ENCODE data around the gene EEF2KMT.
A peak's percentile ranks its signal among the peaks of the same experiment; 100 is the strongest.
"Not testable (repeated sequence)": the region's sequence is repeated elsewhere in the genome, so short reads cannot be mapped to it uniquely, and the experiment has no call there.

The EEF2KMT gene

GRCh38 chr16:5097470-5098220 lies at the start of gene EEF2KMT:
TSS of gene EEF2KMT (minus strand) at chr16:5097795. CDS start at chr16:5097739, 56 bp downstream.
- DNase-seq (ENCODE audit: low read depth, low spot score): peak; percentile 77

GRCh38 chr16:5144621-5144956 lies 47.0 kb upstream of the EEF2KMT start:
- not testable (repeated sequence) for DNase-seq (ENCODE audit: low read depth, low spot score)

GRCh38 chr16:5143761-5144620 lies 46.4 kb upstream of the EEF2KMT start:
- no peak for DNase-seq (ENCODE audit: low read depth, low spot score)

- DNase-seq (ENCODE audit: low read depth, low spot score): not testable (repeated sequence)
Measured at GRCh38 chr16:5140151-5140550, 42.6 kb upstream of the EEF2KMT start.

GRCh38 chr16:5134739-5135452 lies 37.3 kb upstream of the EEF2KMT start:
- not testable (repeated sequence) for DNase-seq (ENCODE audit: low read depth, low spot score)

GRCh38 chr16:5132915-5133600 lies 35.5 kb upstream of the EEF2KMT start:
- DNase-seq (ENCODE audit: low read depth, low spot score): not testable (repeated sequence)

GRCh38 chr16:5131467-5132004 lies 33.9 kb upstream of the EEF2KMT start:
- DNase-seq (ENCODE audit: low read depth, low spot score): not testable (repeated sequence)

GRCh38 chr16:5117300-5118087 lies 19.9 kb upstream of the EEF2KMT start:
- not testable (repeated sequence) for DNase-seq (ENCODE audit: low read depth, low spot score)

- not testable (repeated sequence) for DNase-seq (ENCODE audit: low read depth, low spot score)
Measured at GRCh38 chr16:5116780-5117295, 19.2 kb upstream of the EEF2KMT start.

- not testable (repeated sequence) for DNase-seq (ENCODE audit: low read depth, low spot score)
Measured at GRCh38 chr16:5110933-5111332, 13.3 kb upstream of the EEF2KMT start.

GRCh38 chr16:5108505-5109158 lies 11.0 kb upstream of the EEF2KMT start:
- DNase-seq (ENCODE audit: low read depth, low spot score): no peak

GRCh38 chr16:5105039-5105438 lies 7.4 kb upstream of the EEF2KMT start:
- DNase-seq (ENCODE audit: low read depth, low spot score): not testable (repeated sequence)

GRCh38 chr16:5103296-5104032 lies 5.9 kb upstream of the EEF2KMT start:
- not testable (repeated sequence) for DNase-seq (ENCODE audit: low read depth, low spot score)

- DNase-seq (ENCODE audit: low read depth, low spot score): not testable (repeated sequence)
Measured at GRCh38 chr16:5099174-5099573, 1.6 kb upstream of the EEF2KMT start.

GRCh38 chr16:5098221-5099159 lies 895 bp upstream of the EEF2KMT start:
- peak; percentile 90 for DNase-seq (ENCODE audit: low read depth, low spot score)

- DNase-seq (ENCODE audit: low read depth, low spot score): peak; percentile 17
Measured at GRCh38 chr16:5097061-5097469, 530 bp downstream of the EEF2KMT start.

- not testable (repeated sequence) for DNase-seq (ENCODE audit: low read depth, low spot score)
Measured at GRCh38 chr16:5096437-5097060, 1.0 kb downstream of the EEF2KMT start.

All from activated CD4-positive, CD25-positive, alpha-beta regulatory T cell treated with anti-CD3 and anti-CD28 coated beads, Interleukin-2, amount 50 U/mL, for 16 hours (primary cell).